ENCODE measurements around the gene BPIFB4.

DNA sequence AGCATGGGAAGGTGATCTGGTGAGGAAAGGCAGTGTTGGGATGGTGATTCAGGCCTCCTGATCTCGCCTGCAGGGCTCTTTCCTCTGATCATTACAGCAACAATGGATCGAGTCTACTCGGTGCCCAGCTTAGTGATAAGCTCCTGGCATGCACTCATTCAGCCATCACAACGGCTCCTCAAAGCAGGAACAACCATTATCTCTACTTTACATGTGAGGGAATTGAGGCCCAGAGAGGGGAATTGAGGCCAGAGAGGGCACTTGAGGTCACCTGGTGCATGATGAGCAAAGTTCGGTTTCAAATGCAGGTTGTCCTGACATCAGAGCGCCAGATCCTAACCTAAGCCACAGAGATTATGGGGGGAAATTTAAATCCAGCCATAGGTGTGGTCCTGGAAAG lies 46.5 kb downstream of the BPIFB4 start:
- TF ChIP-seq, protein P1, sequence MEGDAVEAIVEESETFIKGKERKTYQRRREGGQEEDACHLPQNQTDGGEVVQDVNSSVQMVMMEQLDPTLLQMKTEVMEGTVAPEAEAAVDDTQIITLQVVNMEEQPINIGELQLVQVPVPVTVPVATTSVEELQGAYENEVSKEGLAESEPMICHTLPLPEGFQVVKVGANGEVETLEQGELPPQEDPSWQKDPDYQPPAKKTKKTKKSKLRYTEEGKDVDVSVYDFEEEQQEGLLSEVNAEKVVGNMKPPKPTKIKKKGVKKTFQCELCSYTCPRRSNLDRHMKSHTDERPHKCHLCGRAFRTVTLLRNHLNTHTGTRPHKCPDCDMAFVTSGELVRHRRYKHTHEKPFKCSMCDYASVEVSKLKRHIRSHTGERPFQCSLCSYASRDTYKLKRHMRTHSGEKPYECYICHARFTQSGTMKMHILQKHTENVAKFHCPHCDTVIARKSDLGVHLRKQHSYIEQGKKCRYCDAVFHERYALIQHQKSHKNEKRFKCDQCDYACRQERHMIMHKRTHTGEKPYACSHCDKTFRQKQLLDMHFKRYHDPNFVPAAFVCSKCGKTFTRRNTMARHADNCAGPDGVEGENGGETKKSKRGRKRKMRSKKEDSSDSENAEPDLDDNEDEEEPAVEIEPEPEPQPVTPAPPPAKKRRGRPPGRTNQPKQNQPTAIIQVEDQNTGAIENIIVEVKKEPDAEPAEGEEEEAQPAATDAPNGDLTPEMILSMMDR (IDR thresholded peaks at IDR 0.05; ENCODE audit: low read length) = no peak
- no peak for TF ChIP-seq EZH2phosphoT487 (IDR thresholded peaks at IDR 0.05; ENCODE audit: low read length)
